Activated CD8-positive, alpha-beta memory T cell treated with anti-CD3 and anti-CD28 coated beads for 1 hour (primary cell): ENCODE results near the gene MARK4.
"Not testable (repeated sequence)": the region's sequence is repeated elsewhere in the genome, so short reads cannot be mapped to it uniquely, and the experiment has no call there.

Experiments used
- DNase-seq, 2 donors: peaks; one replicate each; pipeline ENCODE4 v3.0.0-alpha.2; 2020; ENCODE audit warnings: low read depth in 1 of 2; ENCODE audit errors: extremely low read depth in 1 of 2

MARK4 gene

GRCh38 chr19:45250832-45251451 lies at the start of gene MARK4:
TSS of gene MARK4 (plus strand) at chr19:45251271. CDS start at chr19:45251589, 318 bp downstream.
- DNase-seq, result peak; percentile 15 to 46

GRCh38 chr19:45202637-45203036 lies 48.4 kb upstream of the MARK4 start:
- DNase-seq, result no peak

- no peak for DNase-seq
Measured at GRCh38 chr19:45205810-45206209, 45.3 kb upstream of the MARK4 start.

- DNase-seq, result no peak
Measured at GRCh38 chr19:45206328-45206727, 44.7 kb upstream of the MARK4 start.

- DNase-seq, result no peak
Measured at GRCh38 chr19:45211751-45212381, 39.2 kb upstream of the MARK4 start.

GRCh38 chr19:45213031-45213430 lies 38.0 kb upstream of the MARK4 start:
- no peak for DNase-seq

- no peak for DNase-seq
Measured at GRCh38 chr19:45215391-45216191, 35.5 kb upstream of the MARK4 start.

GRCh38 chr19:45216667-45217066 lies 34.4 kb upstream of the MARK4 start:
- DNase-seq, result no peak

- DNase-seq, result no peak
Measured at GRCh38 chr19:45217193-45217956, 33.7 kb upstream of the MARK4 start.

GRCh38 chr19:45217957-45218334 lies 33.1 kb upstream of the MARK4 start:
- DNase-seq, result no peak

GRCh38 chr19:45218426-45218825 lies 32.6 kb upstream of the MARK4 start:
- DNase-seq, result no peak

- no peak for DNase-seq
Measured at GRCh38 chr19:45218911-45219743, 31.9 kb upstream of the MARK4 start.

GRCh38 chr19:45222724-45223123 lies 28.3 kb upstream of the MARK4 start:
- no peak for DNase-seq

GRCh38 chr19:45223879-45224278 lies 27.2 kb upstream of the MARK4 start:
- DNase-seq, result no peak

- DNase-seq, result no peak
Measured at GRCh38 chr19:45224645-45225044, 26.4 kb upstream of the MARK4 start.

GRCh38 chr19:45229056-45229455 lies 22.0 kb upstream of the MARK4 start:
- not testable (repeated sequence) for DNase-seq

- DNase-seq, result no peak
Measured at GRCh38 chr19:45231891-45232290, 19.2 kb upstream of the MARK4 start.

- DNase-seq, result no peak
Measured at GRCh38 chr19:45234089-45234869, 16.8 kb upstream of the MARK4 start.

GRCh38 chr19:45235485-45235884 lies 15.6 kb upstream of the MARK4 start:
- DNase-seq, result no peak

GRCh38 chr19:45238556-45238955 lies 12.5 kb upstream of the MARK4 start:
- no peak for DNase-seq
